Fibroblast of the aortic adventitia (primary cell): ENCODE results near the gene ACSBG1. TPM values are rescaled to one million over a fixed set of nuclear protein-coding genes. Genes with fewer than 3 reads are reported as not detected.

Source experiments
- DNase-seq: peaks from one replicate; pipeline ENCODE4 v3.0.0-alpha.2; 2010; ENCODE audit warnings: low read depth
- H3K4me3 ChIP-seq: 2 replicates; pipeline ENCODE4 v1.5.1; 2011; ENCODE audit warnings: low read depth, mild to moderate bottlenecking, control low read depth, low read length, moderate library complexity
- CTCF ChIP-seq: IDR thresholded peaks from 2 replicates; pipeline ENCODE4 v1.5.1; 2011; ENCODE audit warnings: mild to moderate bottlenecking, low read length, control low read depth, inconsistent platforms; ENCODE audit not compliant: insufficient read depth
- total RNA-seq: library from RNA; depleted of rRNA; stranded (reverse); fragments of >200 nt; gene quantifications from 2 replicates; pipeline ENCODE4 v1.2.3, GENCODE V29; 2012; ENCODE audit warnings: low replicate concordance

Gene ACSBG1
- total RNA-seq: under 0.01 TPM in 1 of 2 replicates, not detected in the other

- TF ChIP-seq CTCF: no peak
- no peak for DNase-seq
- H3K4me3 ChIP-seq: no peak within 1 kb of the TSS
These were observed at the start of gene ACSBG1 for GRCh38 chr15:78234515-78235040. Gene ACSBG1, minus strand, starts transcription at chr15:78234565. Its CDS starts 64 bp downstream, at chr15:78234501.

GRCh38 chr15:78282324-78282723, 48.0 kb upstream of the ACSBG1 start:
- no peak overlapping the region for H3K4me3 ChIP-seq
- DNase-seq: no peak
- no peak for TF ChIP-seq CTCF

- no peak for TF ChIP-seq CTCF
- H3K4me3 ChIP-seq: no peak overlapping the region
- no peak for DNase-seq
These were observed 46.1 kb upstream of the ACSBG1 start for GRCh38 chr15:78280319-78281072.

- peak; percentile 9 for DNase-seq
- no peak overlapping the region for H3K4me3 ChIP-seq
- no peak for TF ChIP-seq CTCF
These were observed 41.9 kb upstream of the ACSBG1 start for GRCh38 chr15:78276064-78276943.

GRCh38 chr15:78274994-78275393, 40.6 kb upstream of the ACSBG1 start:
- TF ChIP-seq CTCF: no peak
- DNase-seq: no peak
- H3K4me3 ChIP-seq: no peak overlapping the region

- TF ChIP-seq CTCF: no peak
- H3K4me3 ChIP-seq: no peak overlapping the region
- DNase-seq: no peak
These were observed 38.4 kb upstream of the ACSBG1 start for GRCh38 chr15:78272776-78273175.
